Adipocyte (in vitro differentiated cells): ENCODE measurements around the gene PCSK1N.
"Not testable (repeated sequence)": the region's sequence is repeated elsewhere in the genome, so short reads cannot be mapped to it uniquely, and the experiment has no call there.

Source experiments
- DNase-seq: peaks from one replicate; pipeline ENCODE4 v3.0.0-alpha.2; 2015; ENCODE audit warnings: low read depth
- H3K27me3 ChIP-seq: replicated peaks from 2 replicates; pipeline ENCODE4 v1.7.0; 2013; ENCODE audit warnings: mild to moderate bottlenecking, low read length, moderate library complexity; ENCODE audit not compliant: control insufficient read depth, insufficient read depth
- H3K36me3 ChIP-seq: 2 replicates; pipeline ENCODE4 v1.7.0; 2013; ENCODE audit warnings: low read length, mild to moderate bottlenecking, moderate library complexity; ENCODE audit not compliant: control insufficient read depth, insufficient read depth, severe bottlenecking
- H3K4me1 ChIP-seq: 2 replicates; pipeline ENCODE4 v1.7.0; 2013; ENCODE audit warnings: mild to moderate bottlenecking, low read length, moderate library complexity; ENCODE audit not compliant: control insufficient read depth, insufficient read depth
- H3K4me3 ChIP-seq: 2 replicates; pipeline ENCODE4 v1.7.0; 2013; ENCODE audit warnings: mild to moderate bottlenecking, low read length, moderate library complexity
- H3K9ac ChIP-seq: 2 replicates; pipeline ENCODE4 v1.7.0; 2013; ENCODE audit warnings: mild to moderate bottlenecking, low read length, moderate library complexity
- H3K9me3 ChIP-seq: 2 replicates; pipeline ENCODE4 v1.7.0; 2013; ENCODE audit warnings: mild to moderate bottlenecking, low read length, moderate library complexity; ENCODE audit not compliant: control insufficient read depth

PCSK1N gene

GRCh38 chrX:48835524-48836329 lies at the start of gene PCSK1N:
PCSK1N (minus strand) TSS chrX:48835610; CDS start chrX:48835532, 78 bp downstream.
- Histone ChIP-seq H3K4me3 (no peak within 1 kb of the TSS), H3K9ac (no peak within 1 kb of the TSS), H3K36me3 (no peaks in the 10 kb centered on the region), H3K27me3 (peaks cover 37% of the 10 kb centered on the region), H3K9me3 (no peaks in the 10 kb centered on the region), H3K4me1 (no peaks in the 10 kb centered on the region)
- no peak for DNase-seq

GRCh38 chrX:48883729-48884128 lies 48.3 kb upstream of the PCSK1N start:
- DNase-seq: no peak
- Histone ChIP-seq H3K9ac (no peak overlapping the region), H3K9me3 (no peaks in the 10 kb centered on the region), H3K4me1 (no peaks in the 10 kb centered on the region), H3K36me3 (no peaks in the 10 kb centered on the region), H3K4me3 (no peak overlapping the region), H3K27me3 (peaks cover 11% of the 10 kb centered on the region)

- not testable (repeated sequence) for DNase-seq, H3K9me3 ChIP-seq, H3K36me3 ChIP-seq, H3K9ac ChIP-seq, H3K27me3 ChIP-seq, H3K4me3 ChIP-seq, H3K4me1 ChIP-seq
These were observed 41.5 kb upstream of the PCSK1N start for GRCh38 chrX:48876944-48877343.

- H3K4me3 ChIP-seq, H3K4me1 ChIP-seq, DNase-seq, H3K27me3 ChIP-seq, H3K9me3 ChIP-seq, H3K36me3 ChIP-seq, H3K9ac ChIP-seq: not testable (repeated sequence)
These were observed 36.6 kb upstream of the PCSK1N start for GRCh38 chrX:48872017-48872416.

GRCh38 chrX:48864210-48864609 lies 28.8 kb upstream of the PCSK1N start:
- DNase-seq: no peak
- H3K9ac ChIP-seq: no peak overlapping the region
- no peaks in the 10 kb centered on the region for H3K36me3 ChIP-seq
- H3K4me3 ChIP-seq: no peak overlapping the region
- no peaks in the 10 kb centered on the region for H3K4me1 ChIP-seq
- H3K9me3 ChIP-seq: peaks cover 8% of the 10 kb centered on the region
- H3K27me3 ChIP-seq: peaks cover 9% of the 10 kb centered on the region

GRCh38 chrX:48854898-48855297 lies 19.5 kb upstream of the PCSK1N start:
- Histone ChIP-seq H3K9me3 (peaks cover 5% of the 10 kb centered on the region), H3K4me1 (no peaks in the 10 kb centered on the region), H3K9ac (no peak overlapping the region), H3K27me3 (peaks cover 6% of the 10 kb centered on the region), H3K4me3 (no peak overlapping the region), H3K36me3 (no peaks in the 10 kb centered on the region)
- DNase-seq: peak; percentile 4

GRCh38 chrX:48854121-48854804 lies 18.9 kb upstream of the PCSK1N start:
- not testable (repeated sequence) for H3K9me3 ChIP-seq, H3K4me1 ChIP-seq, H3K4me3 ChIP-seq, H3K36me3 ChIP-seq, H3K9ac ChIP-seq, DNase-seq, H3K27me3 ChIP-seq

- peaks cover 13% of the 10 kb centered on the region for H3K27me3 ChIP-seq
- H3K36me3 ChIP-seq, DNase-seq, H3K4me1 ChIP-seq, H3K9me3 ChIP-seq, H3K9ac ChIP-seq, H3K4me3 ChIP-seq: not testable (repeated sequence)
These were observed 18.1 kb upstream of the PCSK1N start for GRCh38 chrX:48853494-48853893.

GRCh38 chrX:48852857-48853256 lies 17.4 kb upstream of the PCSK1N start:
- peaks cover 15% of the 10 kb centered on the region for H3K27me3 ChIP-seq
- no peak for DNase-seq
- no peak overlapping the region for H3K4me3 ChIP-seq
- no peak overlapping the region for H3K9ac ChIP-seq
- peaks cover 5% of the 10 kb centered on the region for H3K9me3 ChIP-seq
- H3K36me3 ChIP-seq: no peaks in the 10 kb centered on the region
- H3K4me1 ChIP-seq: no peaks in the 10 kb centered on the region

- H3K4me1 ChIP-seq: no peaks in the 10 kb centered on the region
- peaks cover 17% of the 10 kb centered on the region for H3K27me3 ChIP-seq
- no peak overlapping the region for H3K4me3 ChIP-seq
- DNase-seq: no peak
- H3K9me3 ChIP-seq: peaks cover 5% of the 10 kb centered on the region
- H3K9ac ChIP-seq: no peak overlapping the region
- H3K36me3 ChIP-seq: no peaks in the 10 kb centered on the region
These were observed 13.4 kb upstream of the PCSK1N start for GRCh38 chrX:48848847-48849246.

GRCh38 chrX:48839686-48840085 lies 4.3 kb upstream of the PCSK1N start:
- H3K27me3 ChIP-seq: peaks cover 19% of the 10 kb centered on the region
- H3K4me3 ChIP-seq: no peak overlapping the region
- DNase-seq: no peak
- no peak overlapping the region for H3K9ac ChIP-seq
- no peaks in the 10 kb centered on the region for H3K9me3 ChIP-seq
- no peaks in the 10 kb centered on the region for H3K4me1 ChIP-seq
- H3K36me3 ChIP-seq: no peaks in the 10 kb centered on the region
